PC-3 (cell line): ENCODE data around the gene PHACTR2.

Experiments
- CTCF ChIP-seq: fragments of 300-600 bp; sonication (generic); conservative IDR thresholded peaks from 2 replicates; pipeline ENCODE4 v1.5.1; 2017; ENCODE audit warnings: antibody characterized with exemption, low read depth, mild to moderate bottlenecking, low read length
- EZH2 ChIP-seq: fragments of 300-600 bp; sonication (generic); IDR thresholded peaks from one replicate; pipeline ENCODE4 v1.6.1; 2017; ENCODE audit warnings: antibody characterized with exemption, mild to moderate bottlenecking, low read length; ENCODE audit not compliant: unreplicated experiment
- EZH2phosphoT487 ChIP-seq: fragments of 300-600 bp; sonication (generic); IDR thresholded peaks from 2 replicates; pipeline ENCODE4 v1.6.1; 2018; ENCODE audit warnings: mild to moderate bottlenecking, antibody characterized with exemption, low read length, borderline replicate concordance

- TF ChIP-seq CTCF (no peak), EZH2 (no peak), EZH2phosphoT487 (no peak)
These were observed 77.6 kb downstream of the PHACTR2 start for GRCh38 chr6:143755301-143755744.
